NCI-H2196 (cell line): ENCODE data around the gene TF.
A peak's percentile ranks its signal among the peaks of the same experiment; 100 is the strongest.
"Not testable (repeated sequence)": the region's sequence is repeated elsewhere in the genome, so short reads cannot be mapped to it uniquely, and the experiment has no call there.

Experiments used
- DNase-seq: peaks from one replicate; lab custom pipeline; 2025; ENCODE audit not compliant: unreplicated experiment; lab: John Stamatoyannopoulos, UW

The TF gene

DNA sequence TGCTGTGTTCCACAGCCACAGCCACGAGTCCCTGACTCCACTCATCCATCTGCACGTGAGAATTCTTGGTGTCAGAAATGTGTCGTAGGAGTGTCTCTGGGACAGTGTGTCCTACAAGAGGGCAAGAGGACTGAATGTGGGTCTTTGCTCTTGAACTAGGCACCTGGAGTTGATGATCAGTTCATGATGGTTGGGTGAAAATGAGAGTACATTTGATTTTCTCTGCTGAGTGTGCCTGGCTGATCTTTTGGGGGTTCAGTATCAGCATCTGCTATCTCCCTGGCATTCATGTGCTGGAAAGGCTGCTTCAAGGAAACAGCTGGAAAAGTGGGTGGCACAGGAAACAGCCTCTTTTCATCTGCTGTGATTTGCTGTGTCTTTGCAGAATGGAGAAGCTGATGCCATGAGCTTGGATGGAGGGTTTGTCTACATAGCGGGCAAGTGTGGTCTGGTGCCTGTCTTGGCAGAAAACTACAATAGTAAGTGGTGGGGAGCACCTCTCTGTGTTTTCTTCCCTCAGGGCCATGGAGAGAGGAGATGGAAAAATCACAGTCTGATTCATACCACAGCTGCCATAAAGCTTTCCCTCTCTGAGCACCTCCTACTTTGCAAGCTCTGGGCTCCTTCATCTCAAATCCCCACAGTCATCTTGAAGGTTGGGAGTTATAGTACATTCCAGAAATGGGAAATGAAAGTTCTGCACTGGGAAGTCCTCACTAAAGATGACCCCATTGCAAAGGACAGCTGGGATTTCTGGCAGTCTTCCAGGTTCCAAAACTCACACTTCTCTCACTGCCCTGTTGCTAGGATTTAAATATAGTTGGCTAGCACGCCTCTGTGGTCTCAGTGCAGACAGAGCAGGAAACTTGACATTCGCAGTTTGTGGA, 17.8 kb downstream of the TF start:
- DNase-seq, result no peak

GRCh38 chr3:133765256-133765655, 19.1 kb downstream of the TF start:
- DNase-seq, result no peak

- no peak for DNase-seq
Measured at GRCh38 chr3:133767607-133768006, 21.4 kb downstream of the TF start.

DNA sequence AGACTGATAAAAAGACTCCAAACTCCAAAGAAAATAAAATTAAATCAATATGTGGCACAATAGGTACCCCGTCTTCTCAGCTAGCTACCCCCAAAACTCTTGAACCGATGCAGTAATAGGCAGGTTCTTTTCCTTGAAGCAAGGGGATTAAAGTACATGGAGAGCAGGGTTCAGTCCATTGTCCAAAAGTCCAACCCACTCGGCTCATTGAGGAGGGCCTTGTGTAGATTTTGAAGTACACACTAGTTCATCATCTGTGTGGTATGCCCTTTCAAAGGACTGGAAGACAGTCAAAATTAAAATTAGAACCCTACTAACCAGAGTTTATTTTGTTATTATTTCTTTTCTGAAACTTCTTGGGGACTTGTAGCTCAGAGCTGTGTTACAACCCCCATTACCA, 23.3 kb downstream of the TF start:
- no peak for DNase-seq

- DNase-seq, result no peak
Measured at GRCh38 chr3:133773732-133774131, 27.5 kb downstream of the TF start.

GRCh38 chr3:133775309-133775708, 29.1 kb downstream of the TF start:
- no peak for DNase-seq

- no peak for DNase-seq
Measured at GRCh38 chr3:133775835-133776234, 29.6 kb downstream of the TF start.

- DNase-seq, result no peak
Measured at GRCh38 chr3:133776794-133777438, 30.7 kb downstream of the TF start.

DNA sequence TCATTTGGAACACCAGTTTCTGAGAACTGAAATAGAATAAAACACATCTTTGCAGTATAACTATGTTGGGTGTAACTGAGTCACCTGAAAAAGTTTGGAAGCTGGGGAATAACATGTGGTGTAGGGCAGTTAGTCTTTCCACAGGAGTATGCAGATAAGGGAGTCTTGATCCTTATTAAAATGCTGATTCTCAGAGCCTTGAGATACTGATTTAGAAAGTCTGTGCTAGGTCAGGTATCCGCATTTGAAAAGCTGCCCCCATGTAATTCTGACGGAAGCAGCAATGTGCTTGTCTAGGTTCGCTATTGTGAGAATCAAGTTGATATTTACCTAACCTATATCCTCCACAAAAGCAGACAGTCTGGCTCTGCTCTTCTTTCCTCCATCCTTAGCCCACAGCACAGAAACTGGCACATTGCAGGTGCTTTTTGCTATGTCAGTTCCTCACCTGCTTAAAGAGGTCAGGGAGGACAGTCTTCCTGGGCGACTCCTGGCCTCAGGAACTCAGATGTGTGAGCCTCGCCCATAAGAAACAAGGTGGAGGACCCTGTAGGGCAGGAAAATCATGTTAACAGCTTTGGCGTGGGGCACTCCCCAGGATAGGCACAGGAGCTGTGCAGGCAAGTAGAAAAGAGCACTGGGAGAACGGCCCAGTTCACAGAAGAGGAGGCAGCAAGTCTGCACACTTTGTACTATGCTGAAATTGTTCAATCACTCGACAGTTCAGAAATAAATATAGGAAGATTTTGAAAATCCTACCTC, 31.8 kb downstream of the TF start:
- no peak for DNase-seq

DNA sequence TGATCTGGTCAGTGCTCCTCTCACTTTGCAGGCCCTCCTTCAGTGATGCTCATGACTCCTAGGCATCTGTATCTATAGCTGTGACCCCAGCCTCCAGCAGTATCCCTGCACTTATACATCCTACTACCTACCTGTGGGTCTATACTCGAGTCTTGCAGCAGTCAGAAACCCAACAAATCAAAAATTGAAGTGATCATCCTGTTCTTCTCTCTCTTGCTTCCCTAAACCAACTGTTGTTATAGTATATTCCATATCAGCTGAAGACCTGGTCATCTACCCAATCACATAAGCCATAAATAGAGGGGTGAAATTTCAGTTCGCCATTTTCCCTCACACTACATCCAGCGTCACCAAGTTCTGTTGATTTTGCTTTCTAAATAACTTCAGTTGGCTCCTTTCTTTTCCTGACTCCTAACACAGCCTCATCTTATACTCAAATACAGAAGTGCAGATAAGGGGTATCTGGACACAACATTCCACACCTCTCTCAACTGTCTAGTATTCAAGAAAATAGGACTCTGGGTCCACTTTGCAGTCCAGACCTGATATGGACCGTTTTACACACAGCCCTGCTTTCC, 33.5 kb downstream of the TF start:
- no peak for DNase-seq

- DNase-seq, result not testable (repeated sequence)
Measured at GRCh38 chr3:133780756-133781155, 34.6 kb downstream of the TF start.

- no peak for DNase-seq
Measured at GRCh38 chr3:133781570-133781969, 35.4 kb downstream of the TF start.

DNA sequence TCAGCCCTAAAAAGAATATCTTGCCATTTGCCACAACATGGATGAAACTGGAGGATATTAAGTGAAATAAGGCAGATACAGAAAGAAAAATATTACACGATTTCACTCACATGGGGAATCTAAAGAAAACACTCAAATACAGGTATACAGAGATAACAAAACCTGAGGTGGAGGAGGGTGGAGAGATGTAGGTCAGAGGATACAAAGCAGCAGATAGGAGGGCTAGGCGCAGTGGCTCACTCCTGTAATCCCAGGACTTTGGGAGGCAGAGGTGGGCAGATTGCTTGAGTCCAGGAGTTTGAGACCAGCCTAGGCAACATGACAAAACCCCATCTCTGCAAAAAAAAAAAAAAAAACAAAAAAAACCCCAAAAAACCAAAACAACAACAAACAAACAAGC, 36.3 kb downstream of the TF start:
- no peak for DNase-seq

- DNase-seq, result no peak
Measured at GRCh38 chr3:133783762-133784161, 37.6 kb downstream of the TF start.

DNA sequence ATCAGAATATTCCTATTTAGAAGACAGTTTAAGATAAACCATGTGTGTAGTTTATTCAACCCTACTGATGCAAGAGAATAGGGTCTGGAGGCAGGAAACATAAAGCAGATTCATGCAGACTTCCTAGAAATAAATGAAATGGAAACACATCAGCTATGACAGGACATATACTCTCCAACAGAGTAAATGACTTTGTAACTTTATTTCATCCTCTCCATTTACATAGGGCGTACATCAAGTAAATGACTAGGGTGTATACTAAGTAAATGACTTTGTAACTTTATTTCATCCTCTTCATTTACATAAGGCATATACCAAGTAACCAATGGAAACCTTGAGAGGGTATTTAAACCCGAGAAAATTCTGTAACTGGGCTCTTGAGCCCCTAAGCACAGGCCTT, 41.8 kb downstream of the TF start:
- DNase-seq, result no peak

- DNase-seq, result peak; percentile 25
Measured at GRCh38 chr3:133792171-133792763, 46.1 kb downstream of the TF start.

GRCh38 chr3:133797396-133798105, 51.4 kb downstream of the TF start:
- DNase-seq, result no peak

DNA sequence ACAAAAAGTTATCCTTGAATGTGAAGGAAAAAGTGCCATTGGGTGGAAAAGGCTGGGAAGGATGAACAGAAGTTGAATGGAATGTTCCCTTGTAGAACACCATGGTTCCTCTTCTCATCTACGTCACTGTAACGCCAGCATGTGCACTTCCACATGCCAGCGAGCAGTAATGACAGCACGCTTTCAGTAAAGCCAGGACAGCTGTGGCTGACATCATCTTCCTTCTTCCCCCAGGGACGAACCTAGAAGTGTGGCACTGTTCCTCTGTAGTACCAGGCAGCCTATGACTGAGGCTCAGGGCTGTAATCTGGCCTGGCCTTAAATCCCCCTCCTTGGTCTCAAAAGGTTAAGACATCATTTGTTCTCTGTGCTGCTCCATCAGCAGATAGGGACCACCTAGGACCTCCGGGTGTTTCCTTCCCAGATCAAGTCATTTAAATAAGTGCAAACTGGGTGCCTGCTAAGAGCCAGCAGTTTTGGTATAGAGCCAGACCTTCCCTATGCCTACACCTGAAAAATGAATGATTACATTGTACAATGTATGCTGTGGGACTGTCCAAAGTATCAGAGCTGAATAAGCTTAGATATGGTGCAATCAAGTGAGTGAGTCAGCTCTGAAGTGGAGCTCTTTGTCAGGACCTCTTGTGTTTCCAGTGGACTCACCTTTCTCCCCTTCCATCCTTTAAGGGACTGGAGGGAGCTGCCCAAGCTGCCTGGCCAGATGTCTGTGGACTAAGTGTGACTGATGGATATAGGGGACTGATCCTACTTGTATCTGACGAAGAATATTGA, 53.8 kb downstream of the TF start:
- DNase-seq, result no peak

- no peak for DNase-seq
Measured at GRCh38 chr3:133803469-133803868, 57.3 kb downstream of the TF start.

- DNase-seq, result no peak
Measured at GRCh38 chr3:133804896-133805295, 58.7 kb downstream of the TF start.
